T-helper 2 cell treated with Interferon-gamma antibody and Interleukin-4, amounts not matched to agents 100 ng/mL and 5 ng/mL, for 36 hours (primary cell): Measurements from ENCODE around the gene MCC. TPM values are rescaled to one million over a fixed set of nuclear protein-coding genes. Genes with fewer than 3 reads are reported as not detected.

Source experiments
- intact Hi-C: fragments of 100-400 bp; cut with micrococcal nuclease; formaldehyde crosslinking; loops from one replicate; pipeline ENCODE4 v1.15.1; 2023
- total RNA-seq: library from RNA; stranded (reverse); gene quantifications from 2 replicates; pipeline ENCODE4 v1.2.3, GENCODE V29; 2022

The MCC gene
- total RNA-seq, 1 donor from 2014 or later: 3.2 TPM

DNA sequence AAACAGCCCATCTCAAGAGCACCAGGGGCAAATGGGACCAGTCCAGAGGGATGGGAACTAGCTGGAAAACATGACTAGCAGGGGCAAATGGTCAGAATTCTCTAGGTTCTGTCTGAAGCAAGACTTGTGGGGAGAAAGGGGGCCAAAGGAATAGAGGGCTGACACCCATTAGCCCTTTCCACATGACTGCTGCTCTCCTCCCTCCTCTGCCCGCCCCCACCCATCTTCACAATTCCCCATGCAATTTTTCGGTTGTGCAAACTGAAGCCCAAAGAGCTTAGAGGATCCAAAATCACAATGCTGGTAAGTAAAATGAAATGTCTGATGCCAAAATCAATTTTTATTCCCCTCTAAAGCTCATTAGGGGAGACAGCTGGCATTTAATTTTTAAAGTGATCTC, 304.6 kb downstream of the MCC start:
- intact Hi-C loops: no loop called here

DNA sequence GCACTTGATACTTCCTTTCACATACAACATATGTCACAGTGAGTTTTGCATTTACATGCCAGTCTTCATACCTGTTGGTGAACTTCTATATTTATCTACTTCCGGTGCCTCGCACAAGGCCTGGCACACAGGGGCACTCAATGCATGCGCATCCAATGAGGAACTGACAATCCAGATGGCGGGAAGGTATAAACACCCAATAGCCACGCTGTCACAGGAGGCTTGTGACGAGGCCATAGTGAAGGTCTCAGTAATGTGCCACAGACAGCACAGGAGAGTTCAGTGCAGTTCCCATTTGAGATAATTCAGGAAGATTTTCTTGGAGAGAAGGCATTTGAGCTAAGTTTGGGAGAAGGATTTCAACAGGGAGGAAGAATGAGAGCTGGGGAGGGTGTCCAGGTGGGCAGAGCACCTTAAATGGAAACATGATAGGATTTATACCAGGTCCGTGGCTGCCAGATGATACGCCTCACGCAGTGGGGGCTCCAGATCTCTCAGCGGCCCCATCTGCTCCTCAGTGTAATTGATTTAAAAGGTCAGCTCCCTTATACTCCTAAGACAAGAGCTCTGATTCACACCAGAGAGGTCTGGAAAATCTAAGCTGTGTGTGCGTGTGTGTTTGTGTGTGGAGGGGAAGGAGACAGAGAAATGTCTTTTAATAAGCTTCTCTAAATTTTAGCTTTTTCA, 305.5 kb downstream of the MCC start:
- intact Hi-C loops: no loop called here

DNA sequence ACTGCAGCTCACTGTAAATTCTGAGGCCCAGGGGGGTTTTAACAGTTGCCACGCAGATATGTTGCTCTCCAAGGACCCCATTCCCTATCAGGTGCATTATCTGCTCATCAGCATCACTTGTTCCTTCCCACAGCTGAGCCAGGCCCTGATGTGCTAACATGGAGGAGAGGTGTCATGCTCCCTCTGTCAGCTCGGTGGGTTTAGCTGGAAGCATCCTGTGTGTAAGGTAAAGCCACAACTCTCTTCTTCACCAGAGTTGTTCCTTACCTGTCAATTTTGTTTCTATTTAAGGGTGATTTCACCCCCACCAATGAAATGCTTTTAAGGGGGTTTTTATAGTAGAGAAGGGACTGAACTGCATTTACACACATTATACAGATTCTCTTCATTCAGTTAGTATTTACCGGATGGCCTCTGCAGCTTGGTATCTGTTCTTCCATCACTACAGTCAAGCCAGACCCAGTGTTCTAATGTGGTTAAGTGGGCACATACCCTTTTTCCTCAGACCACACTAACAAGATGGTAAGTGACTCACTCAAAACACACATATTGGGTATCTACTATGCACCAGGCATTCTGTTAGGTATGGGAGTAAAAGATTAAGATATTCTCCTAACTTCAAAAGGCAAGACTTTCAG, 306.3 kb downstream of the MCC start:
- intact Hi-C loops: no loop called here

DNA sequence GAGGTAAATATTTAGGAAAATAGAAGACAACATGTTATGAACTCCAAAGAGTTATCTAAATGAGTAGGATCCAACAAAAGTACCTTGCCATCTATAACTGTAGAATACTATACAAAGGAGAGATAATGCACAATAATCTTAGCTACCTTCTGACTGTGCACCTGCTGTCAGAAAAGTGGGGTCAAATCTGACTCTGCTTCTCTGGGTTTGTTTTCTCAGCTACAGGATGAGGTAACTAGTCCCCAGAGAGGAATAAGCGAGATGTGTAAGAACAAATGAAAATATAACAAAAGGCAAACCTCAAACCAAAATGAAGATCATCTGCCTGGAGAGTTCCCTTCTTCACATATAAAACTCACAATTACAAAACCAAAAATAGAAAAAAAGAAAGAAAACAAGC, 306.8 kb downstream of the MCC start:
- intact Hi-C loops: no loop called here

DNA sequence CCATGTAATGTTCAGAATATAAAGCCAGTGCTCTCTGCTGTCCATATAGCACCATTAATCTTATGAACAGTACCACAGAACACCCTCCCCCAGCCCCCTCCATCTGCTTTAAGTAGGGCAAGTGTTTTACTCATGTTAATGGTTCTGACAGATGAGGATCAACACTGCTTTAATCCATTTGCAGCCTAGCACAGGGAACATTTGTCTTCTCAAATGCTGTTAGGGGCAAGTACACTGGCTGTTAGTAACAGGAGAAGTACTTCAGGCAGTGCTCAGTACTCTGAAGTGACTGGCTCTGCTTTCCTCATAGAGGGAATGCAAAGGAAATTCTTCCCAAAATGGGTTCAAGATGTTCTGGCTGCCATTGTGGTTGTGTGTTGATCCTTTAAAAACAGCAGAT, 309.1 kb downstream of the MCC start:
- intact Hi-C loops: no loop called here

DNA sequence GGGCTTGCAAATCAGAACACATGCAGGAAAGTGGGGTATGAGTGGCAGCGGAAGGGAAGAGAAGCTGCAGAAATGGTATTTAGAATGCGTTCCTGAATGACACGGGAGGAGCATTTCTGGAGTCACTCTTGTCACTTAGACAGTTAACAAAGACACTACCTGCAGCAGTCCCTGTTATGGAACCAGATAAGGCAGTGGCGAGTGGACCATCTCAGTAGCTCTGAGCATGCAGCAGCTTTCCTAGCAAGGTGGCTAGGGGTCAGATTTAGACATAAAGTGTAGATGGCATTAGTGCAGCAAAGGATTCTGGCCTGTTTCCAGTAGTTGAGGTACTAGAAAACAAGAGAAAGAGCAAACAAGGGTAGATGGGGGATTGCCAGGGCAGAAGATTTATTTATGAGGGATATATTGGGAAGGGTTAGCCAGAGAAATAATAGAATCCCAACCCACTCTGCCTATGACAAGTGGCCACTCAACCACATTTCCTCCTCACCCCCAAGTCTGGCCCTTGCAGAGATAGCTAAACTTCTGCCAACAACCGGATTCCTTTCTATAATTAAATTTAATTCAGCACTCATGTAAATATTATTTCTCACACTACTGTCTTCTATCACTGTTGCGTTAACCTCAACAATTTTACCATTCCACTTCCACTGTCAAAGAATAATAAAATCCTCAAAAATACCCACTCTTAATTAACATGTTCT, 310.0 kb downstream of the MCC start:
- intact Hi-C loops: no loop called here

DNA sequence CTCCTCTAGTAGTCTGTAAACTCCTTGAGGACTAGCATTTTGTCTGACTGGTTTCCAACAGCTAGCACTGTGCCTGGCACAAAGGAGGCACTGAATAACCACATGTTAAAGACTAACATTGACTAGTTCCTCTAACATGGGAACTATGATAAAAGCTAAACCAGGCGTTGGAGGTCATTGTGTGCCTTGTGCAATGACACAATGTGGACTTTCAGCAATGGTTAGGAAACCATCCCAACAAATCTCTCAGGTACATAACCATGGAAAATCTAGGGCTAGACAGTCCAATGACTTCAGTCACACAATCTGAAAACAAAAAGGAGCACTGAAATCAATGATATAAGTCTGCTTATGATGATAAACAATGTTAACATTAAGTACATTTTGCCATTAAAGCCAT, 311.0 kb downstream of the MCC start:
- intact Hi-C loops: no loop called here

DNA sequence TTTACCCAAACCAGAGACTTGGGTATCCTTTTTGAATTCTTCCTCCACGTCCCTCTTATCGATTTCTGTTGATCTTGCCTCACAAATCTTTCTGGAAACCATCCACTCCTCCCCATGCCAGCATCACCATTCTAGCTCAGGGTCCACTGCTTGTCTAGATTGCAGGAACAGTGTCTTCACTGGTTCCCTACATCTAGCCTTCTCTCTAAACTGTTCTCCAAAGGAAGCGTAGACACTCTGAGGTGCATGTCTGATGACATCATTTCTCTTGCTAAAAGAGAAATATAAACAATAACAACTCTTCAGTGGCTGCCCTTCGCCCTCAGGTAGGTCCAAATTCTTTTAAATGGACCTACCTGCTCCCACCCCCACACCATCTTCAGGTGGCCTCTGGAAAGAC, 311.5 kb downstream of the MCC start:
- intact Hi-C loops: no loop called here

DNA sequence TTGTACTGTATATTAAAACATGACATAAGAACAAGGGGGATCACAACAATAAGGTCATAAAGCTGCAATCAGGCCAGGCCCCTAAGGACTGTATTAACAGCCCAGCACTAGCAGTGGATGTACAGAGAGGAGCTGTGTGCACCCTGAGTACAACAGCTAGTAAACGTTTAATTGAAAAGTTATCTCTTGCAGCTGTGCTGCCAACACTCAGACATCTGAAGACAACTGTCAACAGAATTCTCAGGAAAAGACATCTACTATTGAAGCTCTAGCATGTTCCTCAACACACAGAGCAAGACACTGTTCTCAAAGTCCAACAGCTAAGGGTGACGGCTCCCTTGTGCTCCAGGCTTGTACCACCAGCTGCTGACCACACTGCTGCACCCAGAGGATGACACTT, 312.1 kb downstream of the MCC start:
- intact Hi-C loops: no loop called here

DNA sequence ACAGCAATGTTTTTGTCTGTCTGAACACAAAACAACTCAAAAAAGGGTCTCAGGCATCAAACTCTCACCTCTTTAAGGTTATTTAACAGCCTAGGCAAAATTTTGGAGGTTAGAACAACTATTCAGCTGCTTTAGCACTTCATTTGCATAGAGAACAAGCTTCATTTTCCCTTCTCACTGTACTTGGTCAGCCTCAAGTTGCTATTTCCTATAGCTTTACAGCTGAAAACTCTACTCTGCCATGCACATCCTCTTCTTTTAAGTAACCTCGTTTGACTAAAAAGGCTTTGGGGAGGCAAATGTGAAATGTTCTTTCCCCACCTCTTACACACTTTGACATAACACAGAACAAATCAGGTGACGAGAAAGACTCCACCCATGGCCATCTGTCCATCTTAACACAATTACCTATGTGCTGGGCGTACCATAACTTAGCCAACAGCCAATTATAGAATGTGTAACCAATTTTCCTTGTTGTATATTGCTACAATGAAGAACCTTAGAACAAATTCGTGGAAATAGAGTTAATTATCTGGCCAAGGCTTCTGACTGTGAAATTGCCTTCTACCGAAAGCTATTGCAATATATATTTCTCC, 315.9 kb downstream of the MCC start:
- intact Hi-C loops: no loop called here

DNA sequence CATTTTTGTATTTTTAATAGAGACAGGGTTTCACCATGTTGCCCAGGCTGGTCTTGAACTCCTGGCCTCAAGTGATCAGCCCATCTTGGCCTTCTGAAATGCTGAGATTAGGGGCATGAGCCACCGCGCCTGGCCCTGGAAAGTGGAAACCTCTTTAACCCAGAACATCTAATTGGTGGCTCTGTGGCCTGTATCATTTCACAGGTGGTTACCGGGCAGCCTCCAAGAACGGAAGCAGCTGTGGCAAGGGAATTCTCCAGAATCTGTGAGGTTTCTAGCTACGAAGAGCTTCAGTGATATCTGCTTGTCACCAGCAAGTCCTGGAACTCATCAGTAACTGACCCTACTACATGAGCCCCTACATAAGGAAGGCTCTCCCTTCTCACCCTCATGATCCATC, 316.7 kb downstream of the MCC start:
- intact Hi-C loops: no loop called here

DNA sequence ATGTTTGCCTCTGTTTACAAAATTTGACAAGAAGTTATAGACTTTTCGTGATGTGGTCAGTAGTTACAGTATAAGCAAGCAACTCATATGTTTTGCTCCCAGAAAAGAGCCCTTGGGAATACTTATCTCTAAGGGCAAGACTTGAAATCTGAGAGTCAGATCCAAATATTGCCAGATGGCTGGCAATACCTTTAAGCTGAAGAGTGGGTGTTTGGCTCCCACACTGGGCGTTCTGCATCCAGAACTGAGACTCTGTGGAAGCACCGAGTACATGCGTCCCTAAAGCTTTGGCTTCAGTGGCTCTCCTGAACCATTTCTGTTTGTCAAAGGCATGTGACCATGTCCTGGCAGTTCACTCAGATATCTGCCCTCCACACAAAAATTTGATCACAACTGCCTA, 317.5 kb downstream of the MCC start:
- intact Hi-C loops: no loop called here

DNA sequence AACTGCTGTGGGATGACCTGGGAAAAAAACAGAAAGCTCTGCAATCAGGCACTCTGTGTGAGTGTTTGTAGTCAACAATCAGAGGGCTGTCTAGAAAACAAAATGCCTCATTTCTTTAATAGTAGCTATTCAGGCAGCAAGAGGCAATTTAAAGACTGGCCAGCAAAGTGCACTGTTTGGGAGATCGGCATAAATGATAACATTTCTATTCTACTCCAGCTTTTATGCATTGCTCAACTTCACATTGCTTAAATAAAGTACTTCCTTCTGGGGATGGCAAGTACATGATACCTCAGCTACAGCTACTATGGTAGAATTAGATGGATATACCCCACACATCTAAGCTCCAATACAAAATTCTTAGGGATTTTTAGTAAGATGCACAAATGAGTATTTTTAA, 318.5 kb downstream of the MCC start:
- intact Hi-C loops: no loop called here

DNA sequence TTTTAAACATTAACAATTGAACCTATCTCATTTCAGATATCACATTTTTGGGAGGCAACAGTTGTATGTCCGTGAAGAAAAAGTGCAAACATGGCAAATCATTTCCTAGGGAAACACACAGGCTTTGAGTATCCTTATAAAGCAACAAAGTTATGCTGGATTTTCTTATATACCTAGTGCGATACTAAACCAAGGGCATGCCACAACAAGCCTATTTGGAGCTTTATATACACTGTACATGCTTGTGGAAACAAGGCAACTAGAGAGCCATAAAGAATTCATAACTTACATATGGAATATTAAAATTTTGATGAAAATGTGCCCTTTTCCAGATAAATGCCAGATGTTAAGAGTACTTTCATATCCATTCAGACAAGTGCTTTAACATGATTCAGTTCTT, 320.3 kb downstream of the MCC start:
- intact Hi-C loops: no loop called here

DNA sequence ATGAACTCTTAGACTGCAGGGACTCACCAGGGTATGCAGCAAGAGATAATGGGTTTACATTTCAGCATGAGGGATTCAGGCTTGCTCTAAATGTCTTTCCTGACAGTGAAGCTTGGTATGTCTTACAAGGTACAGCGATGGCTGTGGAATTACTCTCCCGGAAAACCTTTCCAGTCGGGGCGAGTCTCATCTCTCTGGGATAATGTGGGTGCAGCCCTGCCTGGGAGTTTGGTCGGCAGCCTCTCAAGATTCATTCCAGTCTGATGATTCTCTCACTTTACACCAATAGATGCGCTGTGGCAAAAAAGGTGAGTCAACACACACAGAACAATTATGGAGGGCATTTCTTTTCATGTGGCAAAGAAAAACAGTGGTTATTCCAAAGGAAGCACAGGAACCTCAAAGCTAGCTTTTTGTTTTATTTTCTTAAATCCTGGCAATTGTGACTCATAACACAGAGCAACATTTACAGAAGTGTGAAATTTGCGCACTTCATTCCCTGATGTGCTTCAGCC, 321.3 kb downstream of the MCC start:
- intact Hi-C loops: no loop called here

DNA sequence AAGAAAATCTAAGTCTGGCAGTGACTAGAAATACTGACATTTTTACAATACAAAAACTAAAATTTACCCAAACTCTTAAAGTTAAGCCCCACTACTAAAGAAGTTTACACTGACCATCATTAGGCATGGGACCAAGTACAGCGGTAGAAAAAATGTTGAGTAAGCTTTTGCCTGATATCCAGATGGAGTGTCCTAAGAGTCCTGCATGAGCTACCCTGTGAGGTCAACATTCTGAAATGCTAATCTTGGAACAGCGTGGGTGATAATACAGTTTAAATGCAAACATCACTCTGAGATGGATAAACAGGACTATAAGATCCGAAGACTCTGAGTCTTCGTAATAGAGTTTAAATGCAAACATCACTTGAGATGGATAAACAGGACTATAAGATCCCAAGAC, 322.0 kb downstream of the MCC start:
- intact Hi-C loops: no loop called here

DNA sequence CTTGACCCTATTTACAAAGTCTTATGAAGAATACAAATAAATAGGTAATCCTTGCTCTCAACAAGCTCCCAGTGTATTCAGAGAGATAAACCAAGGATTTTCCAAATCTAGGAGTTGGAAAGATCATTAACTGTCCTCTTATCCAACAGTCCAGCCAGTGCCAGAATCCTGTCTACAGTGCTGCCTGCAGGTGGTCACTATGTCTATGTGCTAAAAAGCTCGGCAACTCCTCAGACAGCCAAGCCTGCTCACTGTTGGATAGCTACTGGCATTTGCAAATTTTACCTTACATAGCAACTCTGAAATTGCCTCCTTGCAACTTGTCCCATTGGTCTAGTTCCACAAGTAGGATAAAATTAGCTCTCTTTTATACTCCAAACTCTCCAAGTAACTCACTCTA, 324.2 kb downstream of the MCC start:
- intact Hi-C loops: no loop called here

DNA sequence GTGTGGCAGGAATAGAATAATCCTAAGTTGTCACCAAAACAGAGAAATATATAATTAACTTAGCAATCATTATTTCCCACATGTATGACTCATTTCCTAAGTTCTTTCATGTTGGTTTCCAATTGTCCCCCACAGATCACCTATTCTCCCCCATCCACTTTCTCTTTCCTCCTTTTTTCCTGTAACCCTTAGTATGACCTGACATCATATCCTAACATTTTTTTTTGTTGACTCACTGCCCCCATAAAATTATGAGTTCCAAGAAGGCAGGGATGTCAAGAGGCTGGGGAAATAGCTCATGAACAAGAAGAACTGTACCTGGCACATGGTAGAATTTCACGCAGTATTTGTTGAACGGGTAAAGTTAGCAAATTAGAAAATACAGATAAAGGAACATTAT, 324.9 kb downstream of the MCC start:
- intact Hi-C loops: no loop called here

DNA sequence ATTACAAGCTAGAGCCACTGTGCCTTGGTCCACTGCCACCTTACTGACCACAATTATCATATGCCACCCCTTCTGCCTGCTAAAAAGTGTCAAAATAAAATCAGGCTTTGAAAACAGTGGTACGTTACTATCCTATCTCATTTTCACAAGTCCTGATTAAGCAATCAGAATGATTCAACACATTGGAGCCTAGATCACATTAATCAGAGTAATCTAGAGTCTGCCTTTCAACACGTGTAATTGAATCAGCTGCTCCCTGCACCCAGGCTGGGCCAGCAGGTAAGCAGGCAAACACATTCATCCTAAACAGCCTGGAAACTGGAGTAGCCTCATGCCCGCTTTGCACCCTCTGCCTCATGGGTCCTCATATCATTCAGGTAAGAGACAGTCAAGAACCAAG, 325.5 kb downstream of the MCC start:
- intact Hi-C loops: no loop called here

DNA sequence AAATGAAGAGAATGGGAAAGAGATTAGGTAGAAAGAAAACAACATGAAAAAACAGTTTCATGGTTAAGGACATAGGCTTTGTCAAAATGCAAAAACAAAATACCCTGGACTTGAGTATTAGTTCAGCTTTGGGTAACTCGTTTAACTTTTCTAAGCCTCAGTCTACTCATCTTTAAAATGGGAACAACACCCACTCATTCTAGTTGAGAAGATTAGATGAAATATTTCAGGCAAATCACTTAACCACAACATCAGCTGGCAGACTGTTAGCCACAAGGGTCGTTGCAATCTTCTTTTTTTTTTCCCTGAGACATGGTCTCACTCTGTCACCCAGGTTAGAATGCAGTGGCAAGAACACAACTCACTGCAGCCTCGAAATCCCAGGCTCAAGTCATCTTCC, 326.0 kb downstream of the MCC start:
- intact Hi-C loops: no loop called here

DNA sequence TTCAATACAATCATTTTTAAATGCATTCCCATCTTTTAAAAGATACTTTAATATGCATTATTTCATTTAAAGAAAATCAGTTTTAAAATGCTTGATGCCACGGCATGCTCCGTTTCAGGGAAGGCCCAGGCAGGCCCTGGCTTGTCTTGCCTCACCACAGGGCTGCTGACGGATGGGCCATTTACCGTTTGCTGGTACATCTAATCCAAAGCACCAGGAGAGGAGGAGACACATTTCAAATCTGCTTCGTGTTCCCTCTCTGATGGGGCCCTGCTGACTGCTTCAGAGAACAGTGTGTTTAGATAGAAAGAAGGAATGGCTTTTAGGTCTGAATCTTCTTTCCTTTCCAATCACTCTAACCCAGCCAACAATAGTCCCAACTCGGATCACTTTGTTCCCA, 326.4 kb downstream of the MCC start:
- intact Hi-C loops: no loop called here

DNA sequence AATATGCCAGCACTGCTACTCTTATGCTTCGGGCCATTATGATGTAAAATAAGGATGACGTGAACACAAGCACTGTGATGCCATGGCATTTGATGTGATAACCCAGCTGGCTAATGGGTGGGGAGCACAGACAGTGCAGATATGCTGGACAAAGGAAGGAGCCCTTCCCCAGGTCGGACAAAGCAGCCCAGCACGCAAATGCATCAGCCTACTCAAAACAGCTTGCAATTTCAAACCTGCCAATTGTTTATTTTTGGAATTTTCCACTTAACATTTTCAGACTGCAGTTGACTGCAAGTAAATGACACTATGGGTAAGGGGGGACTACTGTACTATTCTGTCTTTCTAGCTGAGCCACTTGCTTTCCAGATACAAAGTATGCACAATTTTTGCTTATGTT, 330.4 kb downstream of the MCC start:
- intact Hi-C loops: no loop called here
